ENCODE data around the gene TMEM40. TPM values are rescaled to one million over a fixed set of nuclear protein-coding genes. Genes with fewer than 3 reads are reported as not detected.
A peak's percentile ranks its signal among the peaks of the same experiment; 100 is the strongest.

Gene TMEM40
- total RNA-seq, 2 experiments from 2014 or later = not detected

DNA sequence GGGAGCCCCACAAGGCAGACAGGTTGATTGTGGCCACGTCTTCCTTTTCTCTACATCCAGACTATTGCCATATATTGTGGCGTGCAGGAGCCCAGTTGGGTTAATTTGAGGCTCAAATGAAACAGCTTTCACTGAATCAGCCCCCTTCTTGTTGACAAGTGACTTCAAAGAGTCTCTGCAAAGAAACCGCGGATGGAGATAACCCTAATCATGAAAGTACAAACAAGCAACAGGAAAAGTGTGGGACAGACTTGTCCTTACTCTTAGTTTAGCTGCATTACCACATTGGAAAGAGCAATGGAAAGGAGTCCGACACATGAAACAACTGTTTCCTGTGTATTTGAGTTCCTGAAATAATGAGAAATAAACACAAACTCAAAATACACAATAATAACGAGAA is 3.3 kb downstream of the TMEM40 start:
- H3K27ac Mint-ChIP-seq = no peak overlapping the region
- H3K4me3 Mint-ChIP-seq = no peak overlapping the region
- no peaks in the 10 kb centered on the region for H3K36me3 Mint-ChIP-seq (ENCODE audit: low read depth)
- intact Hi-C loops (cut with micrococcal nuclease) = no loop called here
- DNase-seq = no peak
- CTCF ChIA-PET = no interaction called here
- peaks cover 2% of the 10 kb centered on the region for H3K4me1 Mint-ChIP-seq (ENCODE audit: low read depth)
- no peaks in the 10 kb centered on the region for H3K9me3 Mint-ChIP-seq
- peaks cover 2% of the 10 kb centered on the region for H3K27me3 Mint-ChIP-seq (ENCODE audit: low read depth)

DNA sequence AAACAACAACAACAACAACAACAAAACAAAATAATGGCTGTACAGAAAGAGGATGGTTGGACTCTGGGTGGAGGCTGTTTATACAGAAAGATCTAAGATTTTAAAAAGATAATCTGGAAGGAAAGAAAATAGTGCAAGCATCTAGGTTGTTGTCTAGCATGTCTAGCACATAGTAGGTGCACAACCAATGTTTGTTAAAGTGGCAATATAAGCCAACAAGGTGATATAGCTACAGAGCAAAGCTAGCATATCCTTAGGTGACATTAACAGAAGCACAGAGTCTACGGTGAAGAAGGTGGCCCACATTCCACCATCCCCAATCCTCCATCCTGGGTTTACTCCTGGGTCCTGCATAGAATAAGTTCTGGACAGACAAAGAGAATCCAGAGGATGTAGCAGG is 4.7 kb downstream of the TMEM40 start:
- DNase-seq = no peak
- Mint-ChIP-seq H3K27me3 (ENCODE audit: low read depth) (peaks cover 2% of the 10 kb centered on the region), H3K4me1 (ENCODE audit: low read depth) (peaks cover 5% of the 10 kb centered on the region), H3K36me3 (ENCODE audit: low read depth) (no peaks in the 10 kb centered on the region), H3K27ac (no peak overlapping the region), H3K9me3 (no peaks in the 10 kb centered on the region), H3K4me3 (no peak overlapping the region)
- intact Hi-C loops (cut with micrococcal nuclease) = no loop called here
- CTCF ChIA-PET = interaction anchor here (1.2 kb wide), 1 partner anchor 35 kb away, joined by 4 read pairs; no protein-coding TSS in a partner anchor

DNA sequence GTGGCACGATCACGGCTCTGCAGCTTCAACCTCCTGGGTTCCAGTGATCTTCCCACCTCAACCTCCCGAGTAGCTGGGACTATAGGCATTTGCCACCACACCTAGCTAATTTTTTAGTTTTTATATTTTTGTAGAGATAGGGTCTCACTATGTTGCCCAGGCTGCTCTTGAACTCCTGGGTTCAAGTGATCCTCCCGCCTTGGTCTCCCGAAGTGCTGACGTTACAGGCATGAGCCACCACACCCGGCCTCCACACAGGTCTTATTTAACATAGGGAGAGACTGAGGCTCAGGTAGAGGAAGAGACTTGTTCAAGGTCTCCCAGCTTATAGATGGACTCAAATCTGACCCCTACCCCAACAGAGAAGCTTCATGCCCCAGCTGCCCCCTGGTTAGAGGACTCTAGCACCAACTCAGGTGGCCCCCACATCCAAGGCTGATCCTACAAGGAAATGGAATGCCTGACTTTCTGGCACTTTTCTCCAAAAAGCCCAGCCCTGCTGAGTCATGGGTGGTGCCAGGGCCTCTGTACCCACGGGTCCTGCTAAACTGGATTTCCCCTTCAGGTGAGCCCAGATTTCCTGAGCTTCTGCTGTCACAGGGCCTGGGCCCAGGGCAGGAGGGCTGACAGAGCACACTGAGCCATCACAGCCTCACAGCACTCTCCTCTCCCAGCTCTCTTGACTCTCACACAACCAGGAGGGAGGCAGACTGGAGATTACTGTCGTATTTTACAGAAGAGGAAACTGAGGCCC is 5.6 kb downstream of the TMEM40 start:
- H3K27ac Mint-ChIP-seq = no peak overlapping the region
- CTCF ChIA-PET = interaction anchor here (1.2 kb wide), 1 partner anchor 34 kb away, joined by 4 read pairs; no protein-coding TSS in a partner anchor
- H3K36me3 Mint-ChIP-seq (ENCODE audit: low read depth) = no peaks in the 10 kb centered on the region

DNA sequence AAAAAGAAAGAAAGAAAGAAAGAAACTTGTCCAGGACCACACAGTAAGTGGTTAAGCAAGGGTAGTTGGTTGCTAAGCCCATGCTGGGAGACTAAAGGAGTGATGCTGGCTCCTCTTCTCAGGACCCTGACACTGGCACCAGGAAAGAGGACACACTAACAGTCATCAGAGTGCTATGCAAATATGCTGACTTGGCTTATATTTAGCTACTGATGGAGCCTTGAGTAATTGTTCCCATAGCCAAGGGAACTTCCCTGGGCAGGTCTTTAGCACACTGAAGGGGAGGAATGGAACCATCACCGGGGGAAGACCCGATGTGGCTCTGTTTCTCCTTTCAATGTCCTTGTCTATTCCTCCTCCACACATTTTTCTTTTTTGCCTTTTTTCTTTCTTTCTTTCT is 6.2 kb downstream of the TMEM40 start:
- intact Hi-C loops (cut with micrococcal nuclease) = no loop called here
- no peaks in the 10 kb centered on the region for H3K36me3 Mint-ChIP-seq (ENCODE audit: low read depth)
- H3K27me3 Mint-ChIP-seq (ENCODE audit: low read depth) = peaks cover 2% of the 10 kb centered on the region
- no peak overlapping the region for H3K27ac Mint-ChIP-seq
- peak; percentile 13 for DNase-seq
- no peaks in the 10 kb centered on the region for H3K9me3 Mint-ChIP-seq
- CTCF ChIA-PET = no interaction called here
- peaks cover 5% of the 10 kb centered on the region for H3K4me1 Mint-ChIP-seq (ENCODE audit: low read depth)
- no peak overlapping the region for H3K4me3 Mint-ChIP-seq

More for the DNA sequence above, 5.6 kb downstream of the TMEM40 start:
- no peak overlapping the region for H3K4me3 Mint-ChIP-seq
- peaks cover 5% of the 10 kb centered on the region for H3K4me1 Mint-ChIP-seq (ENCODE audit: low read depth)
- DNase-seq = no peak
- no peaks in the 10 kb centered on the region for H3K9me3 Mint-ChIP-seq
- intact Hi-C loops (cut with micrococcal nuclease) = no loop called here
- H3K27me3 Mint-ChIP-seq (ENCODE audit: low read depth) = peaks cover 2% of the 10 kb centered on the region

DNA sequence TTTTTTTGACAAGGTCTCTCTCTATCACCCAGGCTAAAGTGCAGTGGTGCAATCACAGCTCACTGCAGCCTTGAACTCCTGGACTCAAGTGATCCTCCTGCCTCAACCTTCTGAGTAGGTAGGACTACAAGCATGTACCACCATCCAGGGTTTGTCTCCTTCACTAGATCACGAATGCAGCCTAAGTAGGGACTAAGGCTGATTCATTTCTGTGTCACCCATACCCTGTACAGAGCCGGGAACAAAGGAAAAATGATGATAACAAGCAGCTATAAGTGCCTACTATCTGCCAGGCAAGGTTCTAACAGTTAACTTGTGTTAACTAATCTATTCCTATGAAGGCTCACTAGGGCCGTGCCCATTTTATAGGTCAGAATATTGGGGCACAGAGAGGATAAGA is 7.0 kb downstream of the TMEM40 start:
- peaks cover 2% of the 10 kb centered on the region for H3K27me3 Mint-ChIP-seq (ENCODE audit: low read depth)
- no peaks in the 10 kb centered on the region for H3K36me3 Mint-ChIP-seq (ENCODE audit: low read depth)
- no peak overlapping the region for H3K4me3 Mint-ChIP-seq
- H3K27ac Mint-ChIP-seq = no peak overlapping the region
- CTCF ChIA-PET = no interaction called here
- intact Hi-C loops (cut with micrococcal nuclease) = no loop called here
- H3K9me3 Mint-ChIP-seq = no peaks in the 10 kb centered on the region
- no peak for DNase-seq
- peaks cover 5% of the 10 kb centered on the region for H3K4me1 Mint-ChIP-seq (ENCODE audit: low read depth)

DNA sequence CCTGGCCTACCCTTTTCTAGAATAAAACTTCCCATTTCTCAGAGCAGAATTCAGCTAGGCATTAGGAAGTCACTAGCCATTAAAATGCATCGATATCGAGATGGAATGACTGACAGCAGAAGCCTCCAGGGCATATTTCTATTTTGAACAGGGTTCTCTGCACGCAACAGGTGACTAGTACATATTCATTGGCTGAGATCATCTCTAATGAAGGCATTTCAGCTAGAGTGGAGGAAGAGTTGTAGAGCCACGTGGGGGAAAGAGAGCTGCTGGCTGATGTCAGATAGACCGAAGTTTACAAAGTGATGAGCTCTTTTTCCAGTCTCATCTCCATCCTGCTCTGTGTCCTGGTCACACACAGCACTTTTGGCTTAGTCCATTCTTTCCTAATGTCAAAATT is 7.5 kb downstream of the TMEM40 start:
- CTCF ChIA-PET = interaction anchor here (1.3 kb wide), 1 partner anchor 45 kb away, joined by 4 read pairs; no protein-coding TSS in a partner anchor
- peaks cover 5% of the 10 kb centered on the region for H3K4me1 Mint-ChIP-seq (ENCODE audit: low read depth)

DNA sequence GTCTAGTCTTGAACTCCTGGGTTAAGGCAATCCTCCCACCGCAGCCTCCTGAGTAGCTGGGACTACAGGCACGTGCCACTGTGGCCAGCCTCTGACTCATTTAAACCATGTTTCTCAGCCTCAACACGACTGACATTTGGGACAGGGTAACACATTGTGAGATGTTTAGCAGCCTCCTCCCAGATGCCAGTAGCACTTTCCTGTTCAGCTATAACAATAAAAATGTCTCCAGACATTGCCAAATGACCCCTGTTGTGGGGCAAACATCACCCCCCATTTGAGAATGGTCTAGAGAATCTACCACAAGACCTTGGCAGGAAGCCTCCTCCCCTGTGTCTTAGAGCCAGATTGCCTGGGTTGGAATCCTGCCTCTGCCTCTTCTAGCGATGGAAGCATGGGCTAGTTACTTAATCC is 8.4 kb downstream of the TMEM40 start:
- Mint-ChIP-seq H3K4me3 (no peak overlapping the region), H3K4me1 (ENCODE audit: low read depth) (peaks cover 5% of the 10 kb centered on the region), H3K9me3 (no peaks in the 10 kb centered on the region), H3K27ac (no peak overlapping the region), H3K36me3 (ENCODE audit: low read depth) (no peaks in the 10 kb centered on the region), H3K27me3 (ENCODE audit: low read depth) (no peaks in the 10 kb centered on the region)
- CTCF ChIA-PET = interaction anchor here (0.6 to 1.3 kb wide), 2 partner anchors 44 to 248 kb away, joined by 4 to 5 read pairs; no protein-coding TSS in a partner anchor
- intact Hi-C loops (cut with micrococcal nuclease) = no loop called here
- DNase-seq = peak; percentile 42

More for the DNA sequence above, 7.5 kb downstream of the TMEM40 start:
- no peak for DNase-seq
- Mint-ChIP-seq H3K9me3 (no peaks in the 10 kb centered on the region), H3K27me3 (ENCODE audit: low read depth) (peaks cover under 1% of the 10 kb centered on the region), H3K4me3 (no peak overlapping the region), H3K27ac (no peak overlapping the region), H3K36me3 (ENCODE audit: low read depth) (no peaks in the 10 kb centered on the region)
- intact Hi-C loops (cut with micrococcal nuclease) = no loop called here

DNA sequence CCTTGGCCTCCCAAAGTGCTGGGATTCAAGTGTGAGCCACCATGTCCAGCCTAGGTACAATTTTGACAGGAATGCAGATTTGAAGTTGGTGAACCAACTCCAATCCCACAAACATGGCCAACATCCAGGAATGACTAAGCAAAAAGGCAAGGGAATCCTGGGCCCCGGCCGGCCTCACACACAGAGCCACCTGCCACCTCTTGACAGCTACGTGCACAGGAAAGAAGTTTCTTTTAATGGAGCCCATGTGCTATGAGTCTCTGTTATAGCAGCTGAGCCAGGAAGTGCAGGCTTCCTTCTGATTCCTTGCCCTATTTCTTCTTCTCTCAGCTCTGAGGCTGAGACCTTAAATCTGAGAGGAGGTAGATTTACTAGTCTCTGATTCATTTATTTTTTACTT is 8.8 kb downstream of the TMEM40 start:
- H3K4me1 Mint-ChIP-seq (ENCODE audit: low read depth) = peaks cover 5% of the 10 kb centered on the region
- CTCF ChIA-PET = no interaction called here
- H3K4me3 Mint-ChIP-seq = no peak overlapping the region
- DNase-seq = no peak
- H3K27ac Mint-ChIP-seq = no peak overlapping the region
- intact Hi-C loops (cut with micrococcal nuclease) = no loop called here
- no peaks in the 10 kb centered on the region for H3K36me3 Mint-ChIP-seq (ENCODE audit: low read depth)
- H3K27me3 Mint-ChIP-seq (ENCODE audit: low read depth) = no peaks in the 10 kb centered on the region
- no peaks in the 10 kb centered on the region for H3K9me3 Mint-ChIP-seq

DNA sequence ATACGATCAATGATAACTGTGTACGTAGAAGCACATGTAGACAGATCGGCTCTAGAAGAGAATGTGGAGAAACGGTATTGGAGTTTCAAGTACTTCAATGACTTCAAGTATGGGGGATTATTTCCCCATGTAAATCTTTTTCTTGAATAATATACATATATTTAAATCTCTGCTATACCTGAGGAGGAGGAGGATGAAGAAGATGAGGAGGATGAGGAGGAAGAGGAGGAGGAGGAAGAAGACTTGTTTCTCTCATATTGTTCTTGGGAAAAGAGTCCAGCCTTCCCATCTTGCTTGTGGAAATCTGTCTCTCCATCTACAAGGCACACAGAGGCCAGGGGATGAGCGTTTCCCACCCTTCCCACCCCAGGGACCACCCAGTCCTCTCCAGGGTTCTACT is 10.6 kb downstream of the TMEM40 start:
- CTCF ChIA-PET = interaction anchor here (0.6 kb wide), 1 partner anchor 41 kb away, joined by 3 read pairs; no protein-coding TSS in a partner anchor
- Mint-ChIP-seq H3K27ac (no peak overlapping the region), H3K4me3 (no peak overlapping the region), H3K9me3 (no peaks in the 10 kb centered on the region), H3K27me3 (ENCODE audit: low read depth) (no peaks in the 10 kb centered on the region), H3K36me3 (ENCODE audit: low read depth) (no peaks in the 10 kb centered on the region), H3K4me1 (ENCODE audit: low read depth) (peaks cover 5% of the 10 kb centered on the region)
- no peak for DNase-seq
- intact Hi-C loops (cut with micrococcal nuclease) = no loop called here

DNA sequence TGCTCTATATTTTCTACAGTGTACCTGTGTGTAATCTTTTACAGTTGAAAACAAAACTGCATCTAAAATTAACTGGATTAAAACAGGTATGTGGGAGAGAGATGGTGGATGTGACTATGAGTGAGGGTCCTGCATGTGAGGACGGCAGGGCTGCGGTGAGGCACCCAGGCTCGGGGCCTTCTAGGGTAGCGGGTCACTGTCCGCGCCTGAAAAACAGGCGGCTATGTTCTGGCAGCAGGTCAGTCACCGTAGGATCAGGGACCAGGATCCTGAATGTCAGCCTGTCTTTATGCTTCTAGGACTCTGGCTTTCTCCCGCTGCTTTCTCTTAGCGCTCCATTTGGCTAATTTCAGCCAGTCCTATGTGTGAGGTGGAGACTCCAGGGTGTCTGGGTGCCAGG is 12.6 kb downstream of the TMEM40 start:
- CTCF ChIA-PET = no interaction called here
- Mint-ChIP-seq H3K9me3 (no peaks in the 10 kb centered on the region), H3K4me3 (no peak overlapping the region), H3K4me1 (ENCODE audit: low read depth) (peaks cover 5% of the 10 kb centered on the region), H3K27me3 (ENCODE audit: low read depth) (no peaks in the 10 kb centered on the region), H3K36me3 (ENCODE audit: low read depth) (no peaks in the 10 kb centered on the region), H3K27ac (no peak overlapping the region)
- no peak for DNase-seq
- intact Hi-C loops (cut with micrococcal nuclease) = no loop called here

DNA sequence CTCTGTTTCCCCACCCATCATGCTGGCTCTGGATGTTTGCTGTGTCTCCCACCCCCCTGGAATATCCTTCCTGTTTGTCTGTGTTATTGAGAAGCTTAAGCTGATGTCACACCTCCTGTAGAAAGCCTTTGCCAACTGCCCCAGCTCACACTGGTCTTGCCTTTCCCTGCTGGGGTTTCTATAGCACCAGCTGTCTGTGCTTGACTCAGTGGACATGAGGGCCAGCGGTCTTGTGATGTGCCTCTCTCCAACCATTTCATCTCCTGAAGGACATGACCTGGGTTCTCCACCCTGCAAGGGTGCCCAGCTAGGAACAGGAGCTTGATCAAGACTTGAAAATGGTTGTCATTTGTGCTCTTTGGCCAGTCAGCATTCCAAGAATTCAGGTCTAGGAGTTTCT is 14.7 kb downstream of the TMEM40 start:
- CTCF ChIA-PET = no interaction called here
- intact Hi-C loops (cut with micrococcal nuclease) = no loop called here
- no peak overlapping the region for H3K4me3 Mint-ChIP-seq
- H3K27me3 Mint-ChIP-seq (ENCODE audit: low read depth) = no peaks in the 10 kb centered on the region
- H3K27ac Mint-ChIP-seq = no peak overlapping the region
- DNase-seq = no peak
- H3K36me3 Mint-ChIP-seq (ENCODE audit: low read depth) = no peaks in the 10 kb centered on the region
- no peaks in the 10 kb centered on the region for H3K4me1 Mint-ChIP-seq (ENCODE audit: low read depth)
- no peaks in the 10 kb centered on the region for H3K9me3 Mint-ChIP-seq

DNA sequence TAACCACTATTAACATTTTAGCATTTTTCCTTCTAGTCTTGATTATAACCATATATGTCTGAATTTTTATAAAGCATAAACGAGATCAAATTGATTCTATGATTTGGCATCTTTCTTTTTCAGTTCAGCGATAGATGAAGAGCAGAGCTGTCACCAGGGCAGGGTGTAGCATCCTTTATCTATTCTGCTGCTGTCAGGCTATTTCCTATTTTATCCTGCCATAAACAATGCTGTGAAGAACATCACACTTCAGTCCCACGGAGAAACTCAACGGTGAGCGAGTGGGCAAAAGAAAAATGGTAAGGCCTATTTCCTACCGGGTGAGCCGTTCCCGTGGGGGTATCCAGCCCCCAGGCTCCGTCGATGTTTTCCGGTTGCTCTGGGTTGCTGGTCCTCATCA is 15.5 kb downstream of the TMEM40 start:
- Mint-ChIP-seq H3K36me3 (ENCODE audit: low read depth) (no peaks in the 10 kb centered on the region), H3K9me3 (no peaks in the 10 kb centered on the region), H3K4me3 (no peak overlapping the region), H3K4me1 (ENCODE audit: low read depth) (no peaks in the 10 kb centered on the region), H3K27ac (no peak overlapping the region), H3K27me3 (ENCODE audit: low read depth) (no peaks in the 10 kb centered on the region)
- no peak for DNase-seq
- CTCF ChIA-PET = no interaction called here
- intact Hi-C loops (cut with micrococcal nuclease) = no loop called here

DNA sequence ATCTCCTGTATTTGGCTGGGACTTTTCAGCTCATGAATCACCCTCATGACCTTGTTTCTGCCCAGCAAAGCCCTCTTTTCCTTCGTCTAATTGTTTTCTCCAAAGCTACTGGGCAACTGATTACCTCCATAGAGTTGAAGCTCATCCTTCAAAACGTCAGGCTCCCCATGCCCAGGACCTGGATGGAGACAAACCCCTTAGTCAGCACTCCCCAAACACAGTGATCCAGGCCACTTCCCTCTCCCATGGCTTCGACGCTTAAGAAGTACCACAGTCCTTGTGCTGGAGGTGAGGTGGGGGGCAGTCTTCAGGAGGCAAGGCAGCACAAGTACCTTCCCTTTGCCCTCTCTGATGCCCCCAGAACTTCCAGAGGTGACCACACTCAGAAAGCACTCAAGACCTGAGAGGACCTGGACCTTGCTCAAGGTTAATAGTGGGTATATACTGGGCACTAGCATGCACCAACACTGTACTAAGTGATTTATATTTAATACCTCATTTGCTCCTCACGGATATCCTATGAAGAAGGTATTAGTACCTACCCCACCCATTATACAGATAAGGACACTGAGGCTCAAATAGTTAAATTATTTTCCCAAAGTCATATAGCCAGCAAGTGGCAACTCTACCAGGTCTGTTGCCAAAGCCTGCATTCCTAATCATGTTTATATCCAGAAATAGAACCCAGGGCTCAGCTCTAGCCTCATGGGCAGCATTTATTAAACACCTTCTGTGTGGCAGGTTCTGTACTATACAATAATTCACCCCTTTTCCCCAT is 16.5 kb downstream of the TMEM40 start:
- H3K27ac Mint-ChIP-seq = no peak overlapping the region
- no peak overlapping the region for H3K4me3 Mint-ChIP-seq
- no peak for DNase-seq
- H3K4me1 Mint-ChIP-seq (ENCODE audit: low read depth) = no peaks in the 10 kb centered on the region
- CTCF ChIA-PET = no interaction called here
- H3K36me3 Mint-ChIP-seq (ENCODE audit: low read depth) = no peaks in the 10 kb centered on the region
- intact Hi-C loops (cut with micrococcal nuclease) = no loop called here
- no peaks in the 10 kb centered on the region for H3K27me3 Mint-ChIP-seq (ENCODE audit: low read depth)
- no peaks in the 10 kb centered on the region for H3K9me3 Mint-ChIP-seq
